ENCODE results near the gene LCN2. TPM values are rescaled to one million over a fixed set of nuclear protein-coding genes. Genes with fewer than 3 reads are reported as not detected.
"Not testable (repeated sequence)": the region's sequence is repeated elsewhere in the genome, so short reads cannot be mapped to it uniquely, and the experiment has no call there.

LCN2 gene
- total RNA-seq, 1 donor from 2014 or later: 233 TPM

DNA sequence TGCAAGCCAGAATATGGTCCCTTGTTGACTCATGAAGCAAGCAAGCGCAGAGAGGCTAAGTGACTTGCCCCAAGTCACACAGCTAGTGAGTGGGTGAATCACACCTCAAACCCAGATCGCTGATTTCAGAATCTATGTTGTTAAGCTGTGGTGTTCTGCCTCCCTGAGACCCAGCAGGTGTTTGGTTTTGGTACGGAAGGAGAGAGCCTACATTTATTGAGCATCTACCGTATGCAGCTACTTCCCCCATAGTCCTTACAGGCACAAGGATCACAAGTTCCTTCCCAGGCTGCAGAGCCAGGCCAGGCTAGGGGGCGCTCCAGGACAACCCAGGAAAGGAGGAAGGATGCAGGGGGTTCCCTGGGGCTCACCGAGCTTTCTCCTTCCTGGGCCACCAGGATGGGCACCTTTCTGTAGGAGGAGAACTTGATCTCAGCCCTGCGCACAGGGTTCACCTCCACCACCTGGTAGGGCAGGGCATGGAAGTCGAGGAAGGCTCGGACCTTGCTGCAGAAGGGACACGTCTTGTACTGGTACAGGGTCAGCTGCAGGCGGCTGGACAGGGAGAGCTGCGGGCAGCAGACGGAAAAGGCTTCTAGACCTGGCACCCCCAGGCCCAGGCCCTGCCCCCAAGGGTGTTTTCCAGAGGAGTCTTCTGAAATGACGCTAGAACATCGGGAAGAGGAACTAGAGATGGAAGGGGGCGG lies 24.2 kb upstream of the LCN2 start:
- DNase-seq (ENCODE audit: low read depth): no peak
- Histone ChIP-seq H3K27me3 (ENCODE audit: control insufficient read depth, insufficient read depth, low read length) (no peaks in the 10 kb centered on the region), H3K4me3 (ENCODE audit: low read depth, low read length) (no peak overlapping the region), H3K36me3 (ENCODE audit: control insufficient read depth, insufficient read depth, low read length) (peaks cover 1% of the 10 kb centered on the region)
- TF ChIP-seq, protein P1, sequence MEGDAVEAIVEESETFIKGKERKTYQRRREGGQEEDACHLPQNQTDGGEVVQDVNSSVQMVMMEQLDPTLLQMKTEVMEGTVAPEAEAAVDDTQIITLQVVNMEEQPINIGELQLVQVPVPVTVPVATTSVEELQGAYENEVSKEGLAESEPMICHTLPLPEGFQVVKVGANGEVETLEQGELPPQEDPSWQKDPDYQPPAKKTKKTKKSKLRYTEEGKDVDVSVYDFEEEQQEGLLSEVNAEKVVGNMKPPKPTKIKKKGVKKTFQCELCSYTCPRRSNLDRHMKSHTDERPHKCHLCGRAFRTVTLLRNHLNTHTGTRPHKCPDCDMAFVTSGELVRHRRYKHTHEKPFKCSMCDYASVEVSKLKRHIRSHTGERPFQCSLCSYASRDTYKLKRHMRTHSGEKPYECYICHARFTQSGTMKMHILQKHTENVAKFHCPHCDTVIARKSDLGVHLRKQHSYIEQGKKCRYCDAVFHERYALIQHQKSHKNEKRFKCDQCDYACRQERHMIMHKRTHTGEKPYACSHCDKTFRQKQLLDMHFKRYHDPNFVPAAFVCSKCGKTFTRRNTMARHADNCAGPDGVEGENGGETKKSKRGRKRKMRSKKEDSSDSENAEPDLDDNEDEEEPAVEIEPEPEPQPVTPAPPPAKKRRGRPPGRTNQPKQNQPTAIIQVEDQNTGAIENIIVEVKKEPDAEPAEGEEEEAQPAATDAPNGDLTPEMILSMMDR (IDR thresholded peaks at IDR 0.05; ENCODE audit: insufficient read depth, low read length, poor library complexity, severe bottlenecking): peak; percentile 77

DNA sequence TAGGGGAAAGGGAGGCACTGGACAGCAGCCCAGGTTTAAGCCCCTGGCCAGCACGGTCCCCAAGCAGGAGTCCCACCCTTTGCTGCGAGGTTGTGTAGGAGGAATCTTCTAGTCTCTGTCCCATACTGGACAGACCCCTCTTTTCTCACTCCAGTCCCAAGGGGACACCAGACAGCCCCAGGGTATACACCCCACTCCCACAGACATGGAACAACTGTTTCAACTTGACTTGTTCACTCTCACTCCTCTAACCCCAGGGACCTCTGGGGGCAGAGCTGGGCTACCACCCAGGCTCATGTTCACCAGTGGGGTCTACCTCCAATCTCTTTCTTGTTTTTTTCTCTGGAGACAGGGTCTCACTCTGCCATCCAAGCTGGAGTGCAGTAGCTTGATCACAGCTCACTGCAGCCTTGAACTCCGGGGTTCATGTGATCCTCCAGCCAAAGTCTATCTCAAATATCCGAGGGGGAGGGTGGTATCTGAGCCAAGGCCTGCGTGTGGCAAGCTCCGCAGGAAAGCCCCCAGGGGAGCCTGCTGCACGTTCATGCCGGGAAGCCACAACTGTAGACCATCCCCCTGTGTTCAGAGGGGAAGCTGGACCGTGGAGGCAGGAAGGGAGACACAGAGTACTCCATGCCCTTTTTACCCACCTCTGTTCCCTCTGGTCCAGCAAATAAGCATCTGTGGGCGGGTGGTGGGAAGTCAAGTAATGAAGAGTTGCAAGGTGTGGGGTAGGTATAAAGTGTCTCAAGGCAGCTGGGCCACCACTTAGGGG lies 23.5 kb upstream of the LCN2 start:
- peaks cover 1% of the 10 kb centered on the region for H3K36me3 ChIP-seq (ENCODE audit: control insufficient read depth, insufficient read depth, low read length)
- no peak for DNase-seq (ENCODE audit: low read depth)
- no peaks in the 10 kb centered on the region for H3K27me3 ChIP-seq (ENCODE audit: control insufficient read depth, insufficient read depth, low read length)
- H3K4me3 ChIP-seq (ENCODE audit: low read depth, low read length): no peak overlapping the region
- TF ChIP-seq, protein P1 (IDR thresholded peaks at IDR 0.05; ENCODE audit: insufficient read depth, low read length, poor library complexity, severe bottlenecking): no peak

DNA sequence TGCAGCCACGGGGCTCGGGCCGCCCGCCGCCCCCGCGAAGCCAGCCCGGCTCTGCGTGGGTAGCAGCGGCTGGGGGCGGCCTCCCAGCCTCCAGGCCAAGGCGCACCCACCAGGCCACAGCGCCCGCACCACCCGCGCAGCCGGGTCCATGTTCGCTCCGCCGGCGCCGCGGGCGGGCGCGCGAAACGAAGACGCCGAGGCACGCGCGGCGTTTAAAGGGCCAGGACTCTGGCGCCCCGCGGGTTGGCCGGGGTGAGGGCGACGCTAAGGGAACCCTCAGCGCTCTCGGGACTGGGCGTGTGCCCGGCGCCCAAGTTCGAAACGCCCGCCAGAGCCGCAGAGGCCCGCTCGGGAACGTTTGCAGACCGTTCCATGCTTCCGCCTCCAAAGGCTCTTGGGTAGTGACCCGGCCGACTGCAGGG lies 21.7 kb upstream of the LCN2 start, which contains the start of gene PTGES2:
TSS of gene PTGES2 (minus strand) at position 162 of the 422 bp plus-strand sequence. CDS start at position 150, 12 bp downstream.
- no peak for DNase-seq (ENCODE audit: low read depth)
- Histone ChIP-seq H3K36me3 (ENCODE audit: control insufficient read depth, insufficient read depth, low read length) (no peaks in the 10 kb centered on the region), H3K27me3 (ENCODE audit: control insufficient read depth, insufficient read depth, low read length) (no peaks in the 10 kb centered on the region), H3K4me3 (ENCODE audit: low read depth, low read length) (peak within 1 kb of the TSS; percentile 80)
- TF ChIP-seq, protein P1 (IDR thresholded peaks at IDR 0.05; ENCODE audit: insufficient read depth, low read length, poor library complexity, severe bottlenecking): no peak

DNA sequence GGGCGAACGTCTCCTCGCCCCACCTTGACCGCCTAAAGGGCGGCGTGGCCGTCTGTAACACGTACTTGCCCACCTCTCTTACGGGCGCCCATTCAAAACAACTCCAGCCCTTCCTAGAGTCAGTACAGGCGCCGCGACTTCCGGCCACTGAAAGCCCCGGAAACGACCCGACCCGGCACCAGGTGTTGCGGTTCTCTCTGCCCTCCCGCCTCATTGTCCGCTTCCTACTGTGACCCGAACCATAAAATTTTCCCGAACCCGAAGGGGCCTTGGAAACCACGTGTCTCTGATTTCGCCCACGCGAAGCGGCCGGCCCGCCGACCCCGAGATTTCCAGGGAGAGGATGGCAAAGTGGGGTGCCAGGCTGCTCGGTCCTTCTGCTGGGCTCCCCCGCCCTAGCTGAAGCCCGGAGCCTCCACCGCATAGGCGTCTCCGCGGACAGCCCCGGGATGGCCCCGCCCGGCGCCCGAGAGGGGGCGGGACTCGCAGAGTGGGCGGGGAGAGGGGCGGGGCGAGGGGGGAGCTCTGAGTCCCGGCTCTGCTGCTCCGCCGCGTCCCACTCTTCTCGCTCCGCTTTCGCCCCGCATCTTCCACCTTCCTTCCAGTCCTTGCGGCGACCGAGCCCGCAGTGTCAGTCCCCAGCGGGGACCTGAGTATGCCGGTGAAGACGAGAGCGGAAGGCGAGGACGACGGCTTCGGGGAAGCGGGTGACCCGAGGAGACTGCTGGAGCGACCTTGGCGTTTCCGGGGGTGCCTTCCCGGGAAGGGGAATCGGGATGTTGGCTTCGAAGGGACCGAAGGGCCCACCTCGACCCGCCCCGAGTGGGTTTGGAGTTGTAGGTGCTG lies 21.0 kb upstream of the LCN2 start:
- no peaks in the 10 kb centered on the region for H3K27me3 ChIP-seq (ENCODE audit: control insufficient read depth, insufficient read depth, low read length)
- H3K4me3 ChIP-seq (ENCODE audit: low read depth, low read length): peak overlapping the region; percentile 80
- DNase-seq (ENCODE audit: low read depth): no peak
- TF ChIP-seq, protein P1 (IDR thresholded peaks at IDR 0.05; ENCODE audit: insufficient read depth, low read length, poor library complexity, severe bottlenecking): no peak
- no peaks in the 10 kb centered on the region for H3K36me3 ChIP-seq (ENCODE audit: control insufficient read depth, insufficient read depth, low read length)

DNA sequence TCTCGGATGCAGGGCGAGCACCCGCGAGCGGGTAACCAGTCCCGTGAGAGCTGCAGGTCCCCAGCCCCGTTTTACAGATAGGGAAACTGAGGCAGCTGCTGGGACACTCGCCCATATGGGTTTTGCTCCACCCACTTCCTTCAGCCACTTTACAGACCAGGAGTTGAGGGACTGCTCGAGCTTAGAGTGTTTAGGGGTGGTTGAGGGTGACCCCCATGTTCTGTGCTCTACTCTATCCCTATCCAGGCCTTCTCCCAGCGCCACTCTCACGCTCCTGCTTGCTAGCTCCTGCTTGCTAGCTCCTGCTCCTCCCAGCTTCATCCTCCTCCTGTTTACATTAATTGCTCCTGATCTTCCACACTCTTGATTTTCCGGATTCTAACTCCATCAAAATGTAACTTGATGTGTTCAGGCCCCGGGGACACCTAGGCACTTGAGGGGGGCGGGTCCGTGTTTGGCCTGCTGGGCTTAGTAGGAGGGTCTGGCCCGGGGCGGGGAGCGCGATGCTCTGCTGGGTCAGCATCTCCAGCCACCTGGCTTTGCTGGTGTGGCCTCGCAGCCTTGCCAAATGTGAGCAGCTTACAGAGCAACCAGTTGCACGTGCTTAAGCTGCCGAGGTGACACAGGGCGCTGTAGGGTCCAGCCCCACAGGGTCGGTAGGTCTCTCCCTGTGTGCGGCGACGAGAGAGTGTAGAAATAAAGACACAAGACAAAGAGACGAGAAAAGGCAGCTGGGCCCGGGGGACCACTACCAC lies 20.2 kb upstream of the LCN2 start:
- Histone ChIP-seq H3K27me3 (ENCODE audit: control insufficient read depth, insufficient read depth, low read length) (no peaks in the 10 kb centered on the region), H3K4me3 (ENCODE audit: low read depth, low read length) (peak overlapping the region; percentile 80), H3K36me3 (ENCODE audit: control insufficient read depth, insufficient read depth, low read length) (no peaks in the 10 kb centered on the region)
- no peak for DNase-seq (ENCODE audit: low read depth)
- TF ChIP-seq, protein P1 (IDR thresholded peaks at IDR 0.05; ENCODE audit: insufficient read depth, low read length, poor library complexity, severe bottlenecking): no peak

DNA sequence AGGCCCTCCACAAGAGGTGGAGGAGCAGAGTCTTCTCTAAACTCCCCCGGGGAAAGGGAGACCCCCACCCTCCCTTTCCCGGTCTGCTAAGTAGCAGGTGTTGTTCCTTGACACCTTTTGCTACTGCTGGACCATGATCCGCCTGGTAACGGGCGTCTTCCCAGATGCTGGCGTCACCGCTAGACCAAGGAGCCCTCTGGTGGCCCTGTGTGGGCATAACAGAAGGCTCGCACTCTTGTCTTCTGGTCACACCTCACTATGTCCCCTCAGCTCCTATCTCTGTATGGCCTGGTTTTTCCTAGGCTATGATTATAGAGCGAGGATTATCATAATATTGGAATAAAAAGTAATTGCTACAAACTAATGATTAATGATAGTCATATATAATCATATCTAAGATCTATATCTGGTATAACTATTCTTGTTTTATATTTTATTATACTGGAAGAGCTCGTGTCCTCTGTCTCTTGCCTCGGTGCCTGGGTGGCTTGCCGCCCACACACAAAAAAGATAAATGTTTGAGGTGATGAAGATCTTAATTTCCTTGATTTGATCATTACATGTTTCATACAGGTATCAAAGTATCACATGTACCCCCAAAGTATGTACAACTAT lies 19.2 kb upstream of the LCN2 start:
- not testable (repeated sequence) for H3K36me3 ChIP-seq (ENCODE audit: control insufficient read depth, insufficient read depth, low read length); DNase-seq (ENCODE audit: low read depth); H3K4me3 ChIP-seq (ENCODE audit: low read depth, low read length); H3K27me3 ChIP-seq (ENCODE audit: control insufficient read depth, insufficient read depth, low read length)

DNA sequence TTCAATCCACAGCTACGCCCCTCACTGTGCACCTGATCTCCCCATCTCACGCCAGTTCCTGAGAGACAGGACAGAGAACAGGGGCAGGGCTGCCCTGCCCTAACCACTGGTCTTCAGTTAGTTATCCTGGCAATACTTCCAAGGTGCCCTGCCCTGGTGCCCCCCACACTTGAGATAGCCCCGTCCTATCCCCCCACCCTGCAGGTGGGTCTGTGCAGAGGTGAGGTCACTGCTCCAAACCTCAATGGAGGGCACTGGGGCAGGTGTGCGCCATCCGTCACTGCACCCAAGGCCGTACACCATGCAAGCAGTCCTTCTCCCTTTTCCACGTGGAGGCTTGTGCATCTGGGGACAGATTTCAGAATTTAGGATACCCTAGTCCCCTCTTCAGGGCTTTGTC lies 18.6 kb upstream of the LCN2 start:
- not testable (repeated sequence) for H3K27me3 ChIP-seq (ENCODE audit: control insufficient read depth, insufficient read depth, low read length); DNase-seq (ENCODE audit: low read depth); H3K4me3 ChIP-seq (ENCODE audit: low read depth, low read length); H3K36me3 ChIP-seq (ENCODE audit: control insufficient read depth, insufficient read depth, low read length)

DNA sequence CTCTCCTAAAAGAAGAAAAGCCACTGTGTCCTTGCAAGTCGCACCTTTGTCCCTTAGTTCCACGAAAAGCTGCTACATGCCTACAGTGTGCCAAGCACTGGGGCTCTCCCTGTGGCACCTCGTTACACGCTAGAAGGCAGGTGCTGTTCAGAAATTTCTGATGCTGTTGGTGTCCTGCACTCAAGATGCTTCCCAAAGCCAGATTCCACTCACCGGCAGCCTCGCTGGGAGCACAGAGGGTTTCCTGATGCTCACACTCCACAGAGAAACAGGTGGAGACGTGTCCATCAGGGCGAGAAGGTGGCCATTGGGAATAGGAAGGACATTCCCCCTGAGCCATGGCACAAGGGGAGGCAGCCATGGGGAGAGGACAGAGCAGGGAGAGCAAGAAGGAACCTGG lies 17.9 kb upstream of the LCN2 start:
- H3K4me3 ChIP-seq (ENCODE audit: low read depth, low read length); H3K27me3 ChIP-seq (ENCODE audit: control insufficient read depth, insufficient read depth, low read length); H3K36me3 ChIP-seq (ENCODE audit: control insufficient read depth, insufficient read depth, low read length); DNase-seq (ENCODE audit: low read depth): not testable (repeated sequence)

Measured in kidney epithelial cell (primary cell).